Vagina (tissue), 2 donors: ENCODE data around the gene CYB5R3.
A peak's percentile ranks its signal among the peaks of the same experiment; 100 is the strongest.

Experiments
- POLR2A ChIP-seq, 2 donors: fragments of 450-650 bp; IDR thresholded peaks; one replicate each; pipeline ENCODE4 v1.6.1; 2017; ENCODE audit warnings: antibody characterized with exemption in 2 of 2, mild to moderate bottlenecking in 2 of 2, moderate library complexity in 2 of 2
- TF ChIP-seq, protein P1 (sequence below), 3 experiments: fragments of 450-650 bp in 2 of 3; fragments of 200-600 bp in 1 of 3; sonication (generic) in 1 of 3; IDR thresholded peaks; one replicate each; pipeline ENCODE4 v1.5.1; 2017 to 2019; ENCODE audit warnings: antibody characterized with exemption in 3 of 3, mild to moderate bottlenecking in 2 of 3, moderate library complexity in 2 of 3

DNA sequence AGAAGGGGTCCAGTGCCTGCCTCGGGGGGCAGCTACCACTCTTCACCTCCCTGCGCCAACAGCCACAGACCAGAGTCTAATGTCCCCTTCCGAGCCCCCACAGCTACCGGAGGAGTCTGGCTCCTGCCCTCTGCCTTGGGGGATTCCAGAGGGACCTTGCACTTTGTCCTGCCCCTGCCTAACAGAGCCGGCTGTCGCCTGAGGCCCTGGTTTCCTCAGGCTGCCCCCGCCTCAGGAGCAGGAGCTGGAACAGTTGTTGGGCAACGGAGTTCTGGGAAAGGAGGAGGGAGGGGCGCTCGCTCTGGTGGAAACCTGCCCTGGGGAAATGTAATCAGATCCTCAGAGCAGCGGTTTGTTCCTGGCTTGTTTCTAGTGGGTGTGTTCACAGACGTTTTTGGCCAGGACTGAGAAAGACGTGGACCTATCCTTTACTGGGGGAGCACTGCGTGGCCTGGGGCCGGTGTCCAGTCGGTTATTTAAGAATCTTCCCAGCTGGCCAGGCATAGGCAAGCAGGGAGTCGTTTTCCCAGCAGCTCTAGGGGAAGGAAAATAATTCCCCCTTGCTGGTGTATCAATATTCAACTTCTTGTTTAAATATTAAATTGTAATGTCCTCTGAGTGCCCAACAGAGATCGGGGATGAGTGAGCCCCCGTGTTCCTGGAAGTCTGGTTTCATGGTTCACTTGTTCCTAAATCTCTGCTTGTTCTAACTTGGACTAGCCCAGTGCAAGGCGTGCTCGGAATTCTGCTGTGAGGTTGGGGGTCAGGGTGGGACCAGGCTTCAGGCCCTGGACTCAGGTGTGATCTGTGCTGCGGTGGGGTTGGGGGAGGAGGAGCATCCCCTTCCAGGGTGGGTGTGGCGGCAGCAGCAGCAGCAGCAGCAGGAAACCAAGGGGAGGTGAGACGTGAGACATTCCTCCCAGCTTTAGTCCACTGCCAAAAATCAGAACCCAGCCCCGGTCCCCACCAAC lies 39.3 kb upstream of the CYB5R3 start:
- TF ChIP-seq, protein P1, sequence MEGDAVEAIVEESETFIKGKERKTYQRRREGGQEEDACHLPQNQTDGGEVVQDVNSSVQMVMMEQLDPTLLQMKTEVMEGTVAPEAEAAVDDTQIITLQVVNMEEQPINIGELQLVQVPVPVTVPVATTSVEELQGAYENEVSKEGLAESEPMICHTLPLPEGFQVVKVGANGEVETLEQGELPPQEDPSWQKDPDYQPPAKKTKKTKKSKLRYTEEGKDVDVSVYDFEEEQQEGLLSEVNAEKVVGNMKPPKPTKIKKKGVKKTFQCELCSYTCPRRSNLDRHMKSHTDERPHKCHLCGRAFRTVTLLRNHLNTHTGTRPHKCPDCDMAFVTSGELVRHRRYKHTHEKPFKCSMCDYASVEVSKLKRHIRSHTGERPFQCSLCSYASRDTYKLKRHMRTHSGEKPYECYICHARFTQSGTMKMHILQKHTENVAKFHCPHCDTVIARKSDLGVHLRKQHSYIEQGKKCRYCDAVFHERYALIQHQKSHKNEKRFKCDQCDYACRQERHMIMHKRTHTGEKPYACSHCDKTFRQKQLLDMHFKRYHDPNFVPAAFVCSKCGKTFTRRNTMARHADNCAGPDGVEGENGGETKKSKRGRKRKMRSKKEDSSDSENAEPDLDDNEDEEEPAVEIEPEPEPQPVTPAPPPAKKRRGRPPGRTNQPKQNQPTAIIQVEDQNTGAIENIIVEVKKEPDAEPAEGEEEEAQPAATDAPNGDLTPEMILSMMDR (IDR thresholded peaks at IDR 0.05) = no peak
- peak in 1 of 2 donors; percentile 54 for TF ChIP-seq POLR2A (IDR thresholded peaks at IDR 0.05)
